Colonic mucosa (tissue), 4 donors: ENCODE measurements around the gene DNAJB11. TPM values are rescaled to one million over a fixed set of nuclear protein-coding genes. Genes with fewer than 3 reads are reported as not detected.

ENCODE experiments used
- DNase-seq: peaks from one replicate; pipeline ENCODE4 v3.0.0-alpha.2; 2020
- H3K27ac ChIP-seq: fragments of 200-600 bp; one replicate; pipeline ENCODE4 v1.8.0; 2021
- H3K27me3 ChIP-seq: fragments of 200-600 bp; one replicate; pipeline ENCODE4 v1.8.0; 2021
- H3K36me3 ChIP-seq: fragments of 200-600 bp; one replicate; pipeline ENCODE4 v1.8.0; 2021
- H3K4me1 ChIP-seq: fragments of 200-600 bp; one replicate; pipeline ENCODE4 v1.8.0; 2021; ENCODE audit warnings: mild to moderate bottlenecking
- H3K4me3 ChIP-seq: fragments of 200-600 bp; one replicate; pipeline ENCODE4 v1.8.0; 2021
- H3K9ac ChIP-seq, 2 donors: one replicate each; pipeline ENCODE4 v1.7.0; 2013; ENCODE audit warnings: control low read depth in 2 of 2, low read depth in 2 of 2, low read length in 2 of 2
- H3K9me3 ChIP-seq: fragments of 200-600 bp; one replicate; pipeline ENCODE4 v1.8.0; 2021
- intact Hi-C: fragments of 100-400 bp; cut with DNase I; formaldehyde crosslinking; loops from one replicate; pipeline ENCODE4 v1.14.1; 2022
- total RNA-seq, 2 donors: library from RNA; stranded (reverse); fragmentation: NEBNext Ultra II Directional in 1 of 2; extraction: Animal tissue kit (Norgen Biotek cat#: 25700) in 1 of 2; gene quantifications; one replicate each; pipeline ENCODE4 v1.2.1, GENCODE V29; 2021
- TF ChIP-seq, protein P1 (sequence below): fragments of 200-600 bp; IDR thresholded peaks from one replicate; pipeline ENCODE4 v1.8.0; 2022; ENCODE audit warnings: antibody characterized with exemption, mild to moderate bottlenecking
- donor health status: healthy.
- donor health status: DM: no; HTN: no; CAD: no.
- donor health status: DM: no; HTN: no; CAD: no.

DNAJB11 gene
- total RNA-seq, 2 donors from 2014 or later: 54.7 to 72.5 TPM

GRCh38 chr3:186590580-186591295 is 20.2 kb downstream of the DNAJB11 start:
- TF ChIP-seq, protein P1, sequence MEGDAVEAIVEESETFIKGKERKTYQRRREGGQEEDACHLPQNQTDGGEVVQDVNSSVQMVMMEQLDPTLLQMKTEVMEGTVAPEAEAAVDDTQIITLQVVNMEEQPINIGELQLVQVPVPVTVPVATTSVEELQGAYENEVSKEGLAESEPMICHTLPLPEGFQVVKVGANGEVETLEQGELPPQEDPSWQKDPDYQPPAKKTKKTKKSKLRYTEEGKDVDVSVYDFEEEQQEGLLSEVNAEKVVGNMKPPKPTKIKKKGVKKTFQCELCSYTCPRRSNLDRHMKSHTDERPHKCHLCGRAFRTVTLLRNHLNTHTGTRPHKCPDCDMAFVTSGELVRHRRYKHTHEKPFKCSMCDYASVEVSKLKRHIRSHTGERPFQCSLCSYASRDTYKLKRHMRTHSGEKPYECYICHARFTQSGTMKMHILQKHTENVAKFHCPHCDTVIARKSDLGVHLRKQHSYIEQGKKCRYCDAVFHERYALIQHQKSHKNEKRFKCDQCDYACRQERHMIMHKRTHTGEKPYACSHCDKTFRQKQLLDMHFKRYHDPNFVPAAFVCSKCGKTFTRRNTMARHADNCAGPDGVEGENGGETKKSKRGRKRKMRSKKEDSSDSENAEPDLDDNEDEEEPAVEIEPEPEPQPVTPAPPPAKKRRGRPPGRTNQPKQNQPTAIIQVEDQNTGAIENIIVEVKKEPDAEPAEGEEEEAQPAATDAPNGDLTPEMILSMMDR: no peak
- Histone ChIP-seq H3K9ac (no peak overlapping the region), H3K4me3 (no peak overlapping the region), H3K4me1 (no peaks in the 10 kb centered on the region), H3K36me3 (no peaks in the 10 kb centered on the region), H3K27ac (no peak overlapping the region), H3K27me3 (no peaks in the 10 kb centered on the region), H3K9me3 (no peaks in the 10 kb centered on the region)
- DNase-seq: no peak
- intact Hi-C loops: no loop called here

DNA sequence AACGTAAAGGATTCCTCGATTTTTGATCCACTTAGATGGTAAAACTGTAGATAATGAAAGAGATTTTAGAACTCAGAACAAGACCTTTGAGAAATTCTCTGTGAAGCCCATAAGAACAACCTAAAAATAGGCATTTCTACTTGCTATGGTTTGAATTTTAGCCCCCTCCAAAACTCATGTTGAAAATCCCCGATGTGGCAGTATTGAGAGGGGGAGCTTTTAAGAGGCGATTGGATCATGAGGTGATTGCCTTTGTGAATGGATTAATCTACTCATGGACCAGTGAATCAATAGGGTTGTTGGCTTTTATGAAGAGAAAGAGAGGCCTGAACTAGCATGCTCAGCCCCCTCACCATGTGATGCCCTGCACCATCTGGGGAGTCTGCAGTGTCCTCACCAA is 22.2 kb downstream of the DNAJB11 start:
- Histone ChIP-seq H3K4me1 (no peaks in the 10 kb centered on the region), H3K27ac (no peak overlapping the region), H3K9ac (no peak overlapping the region), H3K9me3 (no peaks in the 10 kb centered on the region), H3K36me3 (no peaks in the 10 kb centered on the region), H3K4me3 (no peak overlapping the region), H3K27me3 (no peaks in the 10 kb centered on the region)
- intact Hi-C loops: no loop called here
- DNase-seq: no peak
- TF ChIP-seq, protein P1: no peak

GRCh38 chr3:186593862-186594261 is 23.3 kb downstream of the DNAJB11 start:
- H3K9ac ChIP-seq: no peak overlapping the region

GRCh38 chr3:186594591-186595113 is 24.1 kb downstream of the DNAJB11 start:
- no peak overlapping the region for H3K4me3 ChIP-seq
- intact Hi-C loops: no loop called here
- no peaks in the 10 kb centered on the region for H3K27me3 ChIP-seq
- no peak for DNase-seq
- H3K9me3 ChIP-seq: no peaks in the 10 kb centered on the region
- H3K36me3 ChIP-seq: no peaks in the 10 kb centered on the region
- H3K27ac ChIP-seq: no peak overlapping the region
- no peak overlapping the region for H3K9ac ChIP-seq
- no peaks in the 10 kb centered on the region for H3K4me1 ChIP-seq
- TF ChIP-seq, protein P1: no peak

More at GRCh38 chr3:186593862-186594261, 23.3 kb downstream of the DNAJB11 start:
- Histone ChIP-seq H3K4me1 (no peaks in the 10 kb centered on the region), H3K27ac (no peak overlapping the region), H3K4me3 (no peak overlapping the region), H3K27me3 (no peaks in the 10 kb centered on the region), H3K36me3 (no peaks in the 10 kb centered on the region), H3K9me3 (no peaks in the 10 kb centered on the region)
- intact Hi-C loops: no loop called here
- DNase-seq: no peak
- TF ChIP-seq, protein P1: no peak

DNA sequence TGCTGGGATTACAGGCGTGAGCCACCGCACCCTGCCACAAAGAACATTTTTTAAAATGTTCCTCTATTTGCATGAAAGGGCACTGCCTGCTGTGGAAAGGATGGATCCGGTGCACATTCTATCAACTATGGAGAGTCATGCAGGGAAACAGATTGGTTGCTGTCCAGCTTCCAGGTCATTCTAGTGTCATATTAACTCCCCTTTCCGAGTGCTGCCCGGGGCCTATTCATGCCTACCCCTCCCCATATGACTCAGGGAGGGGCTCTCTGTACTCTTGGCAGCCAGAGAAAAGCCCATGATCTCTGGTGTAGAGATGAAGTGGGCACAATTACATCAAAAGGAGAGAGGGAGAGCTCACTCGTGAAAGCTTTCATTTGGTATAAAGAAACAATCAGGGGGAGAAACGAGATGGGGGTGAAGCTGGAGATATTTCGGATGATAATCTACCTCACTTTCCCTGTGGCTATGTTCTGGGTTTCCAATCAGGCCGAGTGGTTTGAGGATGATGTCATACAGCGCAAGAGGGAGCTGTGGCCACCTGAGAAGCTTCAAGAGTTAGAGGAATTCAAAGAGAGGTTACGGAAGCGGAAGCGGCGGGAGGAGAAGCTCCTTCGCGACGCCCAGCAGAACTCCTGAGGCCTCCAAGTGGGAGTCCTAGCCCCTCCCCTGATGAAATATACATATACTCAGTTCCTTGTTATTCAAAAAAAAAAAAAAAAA is 26.2 kb downstream of the DNAJB11 start:
- TF ChIP-seq, protein P1: no peak
- intact Hi-C loops: no loop called here
- Histone ChIP-seq H3K9ac (no peak overlapping the region), H3K27me3 (no peaks in the 10 kb centered on the region), H3K9me3 (no peaks in the 10 kb centered on the region), H3K4me3 (no peak overlapping the region), H3K27ac (no peak overlapping the region), H3K4me1 (no peaks in the 10 kb centered on the region), H3K36me3 (no peaks in the 10 kb centered on the region)
- DNase-seq: no peak
